GM19452 (cell line): ENCODE data around the gene UBE2Q2.
"Not testable (repeated sequence)": the region's sequence is repeated elsewhere in the genome, so short reads cannot be mapped to it uniquely, and the experiment has no call there.

Experiments
- ATAC-seq: cut with Tn5 transposase; IDR thresholded peaks from one replicate; pipeline ENCODE4 v1.9.1; 2021; ENCODE audit not compliant: unreplicated experiment

The UBE2Q2 gene

DNA sequence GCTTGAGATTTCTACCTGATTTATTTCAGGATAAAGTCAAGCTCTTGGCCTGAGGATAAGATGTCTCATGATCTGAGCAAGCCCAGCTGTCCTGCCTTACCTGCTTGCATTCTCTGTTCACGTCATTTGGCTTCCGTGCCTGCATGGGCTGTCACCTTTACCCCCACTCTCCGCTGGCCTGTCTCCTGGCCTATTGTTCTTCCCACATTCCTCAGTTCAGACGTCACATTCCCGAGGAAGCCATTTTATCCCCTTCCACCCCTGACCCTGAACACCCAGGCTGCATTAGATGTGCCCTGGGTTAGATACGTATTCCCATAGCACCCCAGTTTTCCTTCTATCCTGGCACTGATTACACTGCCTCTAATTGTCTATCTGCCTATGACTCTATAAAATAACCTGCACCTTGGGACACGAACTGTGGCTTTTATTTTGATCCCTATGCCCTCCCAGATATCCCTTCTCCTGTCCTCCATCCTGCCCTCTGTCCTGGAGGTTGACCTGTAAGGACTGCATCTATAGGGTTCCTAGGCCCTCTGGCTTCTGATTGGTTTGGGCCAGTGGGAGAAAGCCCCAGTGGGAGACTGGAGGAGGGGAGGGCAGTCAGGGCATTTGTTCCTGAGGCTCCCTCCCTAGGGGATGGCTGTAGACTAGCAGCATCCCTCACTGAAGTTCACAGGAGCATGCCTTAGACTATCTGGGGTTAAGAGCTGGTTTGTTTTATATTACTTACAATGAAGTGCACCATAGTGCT is 19.2 kb upstream of the UBE2Q2 start:
- ATAC-seq = no peak

DNA sequence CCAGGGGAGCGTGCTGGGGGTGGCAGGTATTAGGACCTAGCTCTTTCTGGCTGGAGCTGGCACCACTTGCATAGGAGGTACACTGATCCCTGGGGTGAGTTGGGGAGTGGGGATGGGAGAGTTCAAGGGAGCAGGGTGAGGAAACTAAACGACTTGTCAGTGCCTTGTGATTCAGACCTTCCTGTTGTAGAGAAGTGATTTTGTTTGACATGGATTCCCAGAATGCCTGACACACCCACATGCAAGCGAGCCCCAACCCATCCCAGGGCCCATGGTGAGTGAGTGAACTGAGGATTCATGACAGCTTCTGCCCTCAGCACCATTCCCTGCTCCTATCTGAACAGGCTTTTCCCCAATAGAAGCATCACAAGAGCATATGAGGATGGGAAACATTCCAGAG is 15.6 kb upstream of the UBE2Q2 start:
- ATAC-seq = no peak

- no peak for ATAC-seq
These were observed 14.8 kb upstream of the UBE2Q2 start for GRCh38 chr15:75828429-75828828.

DNA sequence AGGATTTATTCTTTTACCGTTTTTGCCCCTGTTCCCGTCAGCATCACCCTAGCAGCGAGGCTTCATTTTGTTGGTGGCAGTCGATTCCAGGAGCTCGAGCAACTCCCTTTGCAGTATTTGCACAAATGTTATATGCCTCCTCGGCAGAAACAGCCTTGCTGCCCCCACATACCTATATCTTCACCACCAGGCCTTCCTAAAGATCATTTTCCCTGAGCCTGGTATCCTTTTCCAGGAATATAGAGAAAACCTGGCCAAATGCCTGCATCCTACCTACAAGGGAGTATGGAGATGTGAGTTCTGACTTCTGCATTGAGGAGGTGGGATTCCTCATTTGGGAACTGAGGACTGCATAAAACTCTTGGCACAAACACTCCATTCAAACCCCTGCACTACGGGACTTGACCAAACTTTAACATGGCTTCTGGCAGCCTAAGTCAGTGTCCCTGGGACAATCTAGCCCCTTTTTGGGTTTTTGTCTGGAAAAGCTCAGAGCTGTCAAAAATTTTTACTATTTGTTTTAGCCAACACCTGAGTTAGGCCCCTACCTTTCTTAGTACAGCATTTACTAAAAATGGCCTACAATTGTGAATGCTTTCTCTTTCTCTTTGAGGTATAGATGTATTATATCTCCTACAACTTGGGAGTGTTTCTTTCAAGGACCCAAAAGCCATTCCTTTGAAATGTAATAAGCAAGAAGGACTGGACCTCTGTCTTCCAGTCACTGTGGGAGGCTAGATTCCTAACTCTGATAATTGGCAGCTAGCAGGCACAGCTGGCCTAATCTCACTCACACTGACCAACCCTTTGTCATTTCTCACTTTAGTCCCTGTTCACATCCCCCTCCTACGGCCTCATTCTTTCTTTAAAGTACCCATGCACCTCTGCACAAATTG is 12.1 kb upstream of the UBE2Q2 start:
- no peak for ATAC-seq

DNA sequence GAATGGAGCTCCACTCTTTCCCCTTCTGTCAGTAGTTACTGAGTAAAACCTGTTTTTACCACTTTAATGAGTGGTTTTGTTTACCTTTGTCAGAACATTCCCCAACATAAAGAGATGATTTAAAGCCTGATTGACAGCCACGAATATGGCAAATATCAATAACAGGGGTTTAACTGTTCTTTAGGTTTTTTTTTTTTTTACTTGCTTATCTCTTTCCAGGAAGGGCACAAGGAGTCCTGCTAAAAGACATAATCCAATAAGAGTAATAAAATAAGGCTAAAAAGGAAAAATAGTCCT is 11.5 kb upstream of the UBE2Q2 start:
- no peak for ATAC-seq

GRCh38 chr15:75832114-75832513 is 11.1 kb upstream of the UBE2Q2 start:
- no peak for ATAC-seq

GRCh38 chr15:75834021-75834420 is 9.2 kb upstream of the UBE2Q2 start:
- ATAC-seq = no peak

GRCh38 chr15:75835990-75836958 is 7.0 kb upstream of the UBE2Q2 start:
- peak; percentile 20 for ATAC-seq

GRCh38 chr15:75836959-75837334 is 6.3 kb upstream of the UBE2Q2 start:
- ATAC-seq = peak; percentile 94

- no peak for ATAC-seq
These were observed 2.6 kb upstream of the UBE2Q2 start for GRCh38 chr15:75840659-75841058.

DNA sequence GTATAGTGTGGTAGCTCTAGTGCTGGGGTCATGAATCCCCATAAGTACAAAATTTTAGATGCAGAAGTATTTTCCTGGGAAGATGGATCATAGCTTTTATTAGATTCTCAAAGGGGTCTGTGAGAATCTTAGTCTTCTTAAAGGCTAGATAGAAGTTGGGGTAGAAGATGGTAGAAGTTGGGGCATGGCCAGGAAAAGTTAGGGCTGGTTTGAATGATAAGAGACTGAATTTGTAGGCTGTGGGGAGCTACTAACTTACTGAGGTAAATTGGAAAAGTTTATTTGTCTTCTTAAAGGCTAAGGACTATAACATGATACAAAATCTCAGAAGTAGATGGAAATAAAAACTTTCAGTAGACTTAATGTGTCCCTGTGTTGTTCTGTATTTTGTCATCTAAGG is 1.6 kb upstream of the UBE2Q2 start:
- ATAC-seq = no peak

DNA sequence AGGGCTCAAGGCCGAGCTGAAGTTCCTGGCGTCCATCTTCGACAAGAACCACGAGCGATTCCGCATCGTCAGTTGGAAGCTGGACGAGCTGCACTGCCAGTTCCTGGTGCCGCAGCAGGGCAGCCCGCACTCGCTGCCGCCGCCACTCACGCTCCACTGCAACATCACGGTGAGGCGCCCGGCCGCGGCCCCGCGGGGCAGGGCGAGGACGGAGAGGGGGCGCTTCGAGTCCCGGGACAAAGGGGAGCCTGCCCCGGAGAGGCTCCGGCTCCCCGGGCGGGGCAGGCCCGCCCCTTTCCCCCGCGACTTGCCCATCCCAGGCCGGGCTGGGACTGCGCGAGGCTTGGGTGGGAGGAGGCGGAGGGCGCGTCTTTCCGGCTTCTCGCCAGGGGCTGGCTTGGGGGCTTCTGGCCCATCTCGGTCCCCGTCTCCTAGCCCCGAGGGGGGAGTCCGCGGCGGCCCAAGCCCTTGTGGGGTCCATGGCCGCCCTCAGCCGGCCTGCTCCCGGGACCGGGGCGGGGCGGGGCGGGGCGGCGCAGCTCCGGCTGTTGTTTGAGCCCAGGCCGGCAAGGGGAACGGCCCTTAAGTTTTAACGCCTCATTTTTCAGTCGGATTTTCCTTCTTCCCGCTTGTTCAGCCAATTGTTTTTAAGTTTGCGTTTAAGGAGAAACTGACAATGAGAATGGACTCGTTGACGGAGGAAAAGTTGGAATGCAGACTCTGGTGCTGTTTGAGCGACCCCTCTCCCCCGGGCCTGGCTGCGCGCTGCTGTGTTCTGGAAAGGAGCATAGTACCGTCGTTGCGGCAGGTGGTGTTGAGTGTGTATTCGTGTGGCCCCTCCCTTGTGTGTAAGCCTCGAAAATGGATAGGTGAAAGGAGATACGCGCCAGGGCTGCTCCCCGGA is 683 bp downstream of the UBE2Q2 start:
- ATAC-seq = peak; percentile 51

DNA sequence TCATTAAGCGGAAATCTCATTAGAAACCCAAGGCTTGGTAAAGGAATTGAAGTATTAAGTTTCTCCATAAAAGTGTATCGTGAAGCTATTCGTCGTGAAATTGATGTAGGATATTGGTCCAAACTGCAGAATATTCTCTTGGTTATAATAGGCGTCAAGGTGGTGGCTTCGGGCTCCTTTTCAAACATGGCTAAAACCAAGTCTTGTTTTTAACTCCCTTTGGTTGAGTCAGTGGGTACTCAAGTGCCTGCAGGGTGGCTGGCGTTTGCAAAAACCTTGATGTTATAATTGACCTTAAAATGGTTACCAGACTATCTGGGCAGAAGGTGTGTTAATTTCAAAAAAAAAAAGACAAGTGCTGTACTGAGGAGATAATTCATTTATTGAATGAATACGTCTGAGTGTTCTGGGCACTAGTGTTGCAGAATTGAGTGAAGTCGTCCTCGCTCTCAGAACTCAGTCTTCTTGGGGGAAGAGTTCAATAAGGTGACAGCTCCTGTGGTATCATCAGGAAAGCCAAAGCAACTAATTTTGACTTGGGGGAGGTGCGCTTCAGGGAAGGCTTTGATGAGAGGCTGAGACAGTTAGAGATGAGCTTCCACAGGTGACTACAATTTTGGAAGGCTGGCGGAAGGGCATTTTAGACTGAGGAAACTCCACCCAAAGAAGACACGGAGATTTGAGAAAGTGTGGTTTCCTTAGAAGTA is 1.5 kb downstream of the UBE2Q2 start:
- ATAC-seq = no peak

DNA sequence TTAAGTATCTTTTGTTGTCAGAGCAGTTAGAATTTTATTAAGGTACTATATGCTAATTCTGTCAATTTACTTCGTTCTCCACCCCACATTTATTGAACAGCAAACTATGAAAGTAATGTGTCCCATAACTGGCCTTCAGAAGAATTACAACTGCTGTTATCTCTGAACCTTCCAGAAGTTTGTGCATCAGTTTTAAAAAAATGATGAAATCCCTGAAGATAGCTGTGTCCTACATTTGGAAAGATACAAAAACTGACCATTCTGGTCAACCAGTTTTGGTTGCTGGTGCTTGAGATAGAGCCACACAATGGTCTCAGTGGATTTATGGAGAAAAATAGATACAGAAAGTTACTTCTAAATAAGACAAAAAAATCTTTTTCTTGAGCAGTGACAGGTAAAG is 5.9 kb downstream of the UBE2Q2 start:
- ATAC-seq = no peak

DNA sequence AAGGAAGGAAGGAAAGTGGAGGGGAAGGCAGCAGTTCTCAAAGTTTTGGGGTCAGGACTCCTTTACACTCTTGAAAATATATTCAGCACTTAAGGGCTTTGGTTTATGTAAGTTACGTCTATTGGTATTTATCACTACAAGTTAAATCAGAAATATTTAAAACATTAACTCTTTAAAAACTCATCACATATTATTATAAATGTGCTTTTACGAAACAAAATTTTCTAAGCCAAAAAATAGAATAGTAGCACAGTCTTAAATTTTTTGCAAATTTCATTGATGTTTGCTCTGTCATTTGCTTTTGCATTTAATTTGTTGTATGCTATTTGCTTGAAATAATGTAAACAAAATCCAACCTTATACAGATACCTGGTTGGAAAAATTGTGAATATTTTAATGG is 7.5 kb downstream of the UBE2Q2 start:
- no peak for ATAC-seq

DNA sequence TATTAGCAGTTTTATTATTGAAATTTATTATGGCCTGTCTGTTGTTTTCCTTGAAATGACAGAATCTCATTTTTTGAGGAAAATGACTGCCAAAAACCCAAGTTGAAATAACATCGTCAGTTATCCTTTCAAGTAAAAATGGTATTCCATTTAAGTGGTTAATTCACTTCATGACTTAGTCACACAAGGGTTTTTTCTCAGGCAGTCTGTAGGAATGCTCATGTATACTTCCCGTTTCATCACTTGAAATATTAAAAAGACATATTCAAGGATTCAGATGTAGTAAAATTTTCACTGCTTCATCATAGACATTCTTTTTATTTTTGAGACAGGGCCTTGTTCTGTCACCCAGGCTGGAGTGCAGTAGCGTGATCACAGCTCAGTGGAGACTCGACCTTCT is 8.3 kb downstream of the UBE2Q2 start:
- ATAC-seq = not testable (repeated sequence)

GRCh38 chr15:75857886-75858285 is 14.6 kb downstream of the UBE2Q2 start:
- ATAC-seq = no peak

DNA sequence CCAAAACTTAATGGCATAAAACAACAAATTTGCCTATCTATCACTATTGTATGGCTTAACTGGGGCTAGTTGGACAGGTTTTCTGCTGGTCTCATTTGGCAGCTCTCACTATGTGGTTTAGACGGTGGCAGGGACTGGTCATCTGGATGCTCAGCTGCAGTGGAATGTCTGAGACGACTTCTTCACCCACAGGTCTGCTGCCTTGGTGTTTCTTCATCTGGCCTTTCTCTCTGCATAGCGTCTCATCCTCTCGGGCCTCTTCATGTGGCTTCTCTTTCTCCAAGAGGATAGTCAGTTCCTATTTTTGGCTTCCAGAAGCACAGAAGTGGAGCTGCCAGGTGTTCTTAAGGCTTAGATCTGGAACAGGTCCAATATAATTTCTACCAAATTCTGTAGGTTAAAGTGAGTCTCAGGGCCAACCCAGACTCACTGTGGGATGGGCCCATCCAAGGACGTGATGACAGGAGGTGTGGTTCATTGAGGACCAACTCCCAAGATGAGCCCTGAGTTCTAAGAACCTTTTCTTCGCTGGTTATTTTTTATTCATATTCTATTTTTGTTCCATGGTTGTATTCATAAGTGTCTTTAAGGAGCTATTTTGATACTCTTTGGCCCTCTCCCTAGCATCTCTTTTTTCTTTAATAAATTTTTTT is 18.6 kb downstream of the UBE2Q2 start:
- ATAC-seq = no peak

- no peak for ATAC-seq
These were observed 19.5 kb downstream of the UBE2Q2 start for GRCh38 chr15:75862796-75863195.
